ENCODE data around the gene CNPY3.
A peak's percentile ranks its signal among the peaks of the same experiment; 100 is the strongest.
"Not testable (repeated sequence)": the region's sequence is repeated elsewhere in the genome, so short reads cannot be mapped to it uniquely, and the experiment has no call there.

Gene CNPY3

GRCh38 chr6:42915732-42916131, 13.5 kb upstream of the CNPY3 start, which contains the start of gene PTCRA:
Gene PTCRA, plus strand, starts transcription at chr6:42916053. Its CDS starts 17 bp downstream, at chr6:42916070.
- no peak for DNase-seq (ENCODE audit: low read depth in 3 of 3)

DNA sequence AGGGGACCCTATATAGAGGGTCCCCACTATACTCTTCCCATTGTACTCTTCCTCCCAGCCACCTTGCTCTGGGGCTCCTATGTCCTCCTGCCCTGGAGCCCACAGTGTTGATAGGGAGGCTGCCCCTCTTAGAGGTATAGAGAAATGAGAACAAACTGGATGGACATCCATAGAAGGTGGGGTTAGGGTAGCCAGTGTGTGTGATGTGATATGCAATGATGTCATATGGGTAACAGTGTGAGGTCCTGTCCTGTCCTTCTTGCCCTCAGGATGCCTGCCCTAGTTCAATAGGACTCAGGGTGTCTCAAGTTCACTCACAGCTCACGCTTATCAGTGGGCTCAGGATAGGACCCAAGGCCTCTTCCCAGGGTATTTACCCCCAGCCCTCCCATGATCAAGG, 13.0 kb upstream of the CNPY3 start:
- DNase-seq (ENCODE audit: low read depth in 3 of 3) = no peak

DNA sequence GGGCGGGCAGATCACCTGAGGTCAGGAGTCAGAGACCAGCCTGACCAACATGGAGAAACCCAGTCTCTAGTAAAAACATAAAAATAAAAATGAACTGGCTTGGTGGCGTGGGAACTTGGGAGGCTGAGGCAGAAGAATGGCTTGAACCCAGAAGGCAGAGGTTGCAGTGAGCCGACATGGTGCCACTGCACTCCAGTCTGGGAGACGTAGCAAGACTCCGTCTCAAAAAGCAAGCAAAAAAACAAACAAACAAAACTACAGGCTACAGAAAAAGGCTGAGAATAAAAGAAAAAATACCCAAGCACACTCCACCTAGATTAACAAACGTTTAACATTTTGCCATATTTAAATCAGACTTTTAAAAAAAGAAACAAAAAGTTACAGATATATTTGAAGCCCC, 7.5 kb upstream of the CNPY3 start:
- DNase-seq (ENCODE audit: low read depth in 3 of 3) = no peak

- no peak for DNase-seq (ENCODE audit: low read depth in 3 of 3)
Observed at GRCh38 chr6:42923666-42924065, 5.6 kb upstream of the CNPY3 start.

DNA sequence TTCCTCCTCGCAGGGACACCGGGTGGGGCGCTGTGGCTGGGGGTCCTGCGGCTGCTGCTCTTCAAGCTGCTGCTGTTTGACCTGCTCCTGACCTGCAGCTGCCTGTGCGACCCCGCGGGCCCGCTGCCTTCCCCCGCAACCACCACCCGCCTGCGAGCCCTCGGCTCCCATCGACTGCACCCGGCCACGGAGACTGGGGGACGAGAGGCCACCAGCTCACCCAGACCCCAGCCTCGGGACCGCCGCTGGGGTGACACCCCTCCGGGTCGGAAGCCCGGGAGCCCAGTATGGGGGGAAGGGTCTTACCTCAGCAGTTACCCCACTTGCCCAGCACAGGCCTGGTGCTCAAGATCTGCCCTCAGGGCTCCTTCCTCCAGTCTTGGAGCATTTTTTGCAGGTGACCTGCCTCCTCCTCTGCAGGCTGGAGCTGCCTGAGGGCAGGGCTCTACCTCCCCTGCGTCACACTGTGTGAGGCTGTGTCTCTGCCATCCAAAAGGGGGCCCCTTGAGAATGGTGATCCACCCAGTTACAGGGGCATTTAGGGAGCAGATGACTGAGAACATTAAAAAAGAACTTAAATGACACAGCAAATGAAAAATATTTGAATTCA, 3.9 kb upstream of the CNPY3 start:
- no peak for DNase-seq (ENCODE audit: low read depth in 3 of 3)

DNA sequence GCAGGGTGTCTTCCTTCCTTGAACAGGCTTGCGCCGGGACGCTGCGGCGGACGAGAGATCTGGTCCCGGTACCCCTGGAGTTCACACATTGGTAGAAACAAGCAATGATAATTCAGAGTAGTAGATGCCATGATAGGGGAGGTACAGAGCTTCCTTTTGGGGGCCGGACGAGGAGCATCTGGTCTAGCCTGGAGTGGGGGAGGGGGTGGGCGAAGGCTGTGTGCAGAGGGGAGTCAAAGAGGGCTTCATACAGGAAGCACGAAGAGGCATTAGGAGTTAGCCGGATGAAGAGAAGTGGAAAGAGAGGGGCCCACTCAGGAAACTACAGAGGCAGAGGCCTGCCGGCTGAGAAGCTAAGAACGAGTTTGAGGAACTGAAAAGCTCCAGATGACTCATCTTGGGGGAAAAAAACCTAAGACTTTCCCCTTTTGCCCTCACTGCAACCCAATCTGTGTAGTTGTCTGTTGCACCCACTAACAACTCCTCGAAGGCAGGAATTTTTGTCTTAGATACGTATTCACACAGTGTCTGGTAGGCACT, 611 bp downstream of the CNPY3 start:
- DNase-seq (ENCODE audit: low read depth in 3 of 3) = peak; percentile 36 to 63 (median 42)

DNA sequence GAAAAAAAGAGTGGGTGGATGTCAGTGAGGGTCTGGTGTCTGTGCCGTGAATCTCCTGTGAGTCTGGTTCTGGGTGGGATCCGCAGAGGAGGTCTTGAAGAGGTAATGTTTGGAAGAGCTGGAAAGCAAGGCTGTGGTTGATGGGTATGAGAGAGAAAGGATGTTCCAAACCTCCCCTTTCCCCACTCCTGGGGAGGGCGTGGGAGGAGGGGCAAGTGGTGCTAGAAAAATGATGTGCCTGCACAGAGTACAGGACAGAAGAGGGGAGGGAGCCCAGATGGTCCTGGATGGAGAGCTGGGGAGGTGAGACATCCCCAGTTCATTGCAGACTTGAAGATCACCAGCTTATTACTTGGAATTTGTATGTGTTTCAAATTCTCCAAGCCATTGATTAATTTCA, 3.1 kb downstream of the CNPY3 start:
- no peak for DNase-seq (ENCODE audit: low read depth in 3 of 3)

DNA sequence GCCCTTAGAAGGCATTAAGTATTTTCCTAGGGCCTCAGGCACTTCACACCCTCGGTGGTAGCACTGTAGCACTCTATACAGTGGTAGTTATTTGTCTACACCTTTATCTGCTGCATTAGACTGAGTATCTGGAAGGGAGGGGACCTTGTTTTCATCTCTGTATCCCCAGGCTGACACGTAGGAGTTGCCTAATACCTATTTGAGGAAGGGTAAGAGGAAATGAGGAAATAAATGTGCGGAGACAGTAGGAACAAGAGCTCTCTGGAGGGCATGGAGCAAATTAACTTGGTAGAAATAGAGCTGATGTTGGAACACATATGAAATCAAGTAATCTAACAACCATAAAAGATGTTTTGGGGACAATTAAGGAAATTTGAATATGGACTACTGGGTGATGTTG, 3.9 kb downstream of the CNPY3 start:
- no peak for DNase-seq (ENCODE audit: low read depth in 3 of 3)

DNA sequence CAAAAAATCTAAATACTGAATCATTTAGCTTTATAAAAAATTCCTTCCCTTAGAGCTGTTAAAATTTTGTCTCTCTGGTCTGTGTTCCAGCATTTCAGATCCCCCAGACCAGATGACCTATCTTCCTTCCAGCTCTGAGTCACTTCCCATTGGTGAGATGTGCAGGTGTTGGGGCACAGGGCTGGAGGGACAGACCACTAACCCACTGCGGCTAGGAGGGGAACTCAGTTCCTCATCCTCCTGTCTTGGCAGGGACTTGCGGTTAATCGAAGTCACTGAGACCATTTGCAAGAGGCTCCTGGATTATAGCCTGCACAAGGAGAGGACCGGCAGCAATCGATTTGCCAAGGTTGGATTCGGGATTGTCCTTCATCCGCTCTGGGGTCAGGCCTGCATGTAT, 6.0 kb downstream of the CNPY3 start:
- DNase-seq (ENCODE audit: low read depth in 3 of 3) = no peak

DNA sequence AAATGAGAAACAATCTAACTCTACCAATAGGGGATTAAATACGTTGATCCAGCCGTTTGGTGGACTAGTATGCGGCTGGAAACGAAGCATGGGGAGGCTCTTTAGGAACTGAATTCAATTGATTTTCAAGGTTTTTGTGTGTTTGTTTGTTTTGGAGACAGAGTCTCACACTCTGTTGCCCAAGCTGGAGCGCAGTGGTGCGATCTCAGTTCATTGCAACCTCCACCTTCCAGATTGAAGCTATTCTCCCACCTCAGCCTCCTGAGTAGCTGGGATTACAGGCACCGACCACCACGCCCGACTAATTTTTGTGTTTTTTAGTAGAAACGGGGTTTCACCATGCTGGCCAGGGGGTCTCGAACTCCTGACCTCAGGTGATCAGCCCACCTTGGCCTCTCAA, 7.1 kb downstream of the CNPY3 start:
- no peak for DNase-seq (ENCODE audit: low read depth in 3 of 3)

- no peak for DNase-seq (ENCODE audit: low read depth in 3 of 3)
Observed at GRCh38 chr6:42937548-42938427, 8.5 kb downstream of the CNPY3 start.

DNA sequence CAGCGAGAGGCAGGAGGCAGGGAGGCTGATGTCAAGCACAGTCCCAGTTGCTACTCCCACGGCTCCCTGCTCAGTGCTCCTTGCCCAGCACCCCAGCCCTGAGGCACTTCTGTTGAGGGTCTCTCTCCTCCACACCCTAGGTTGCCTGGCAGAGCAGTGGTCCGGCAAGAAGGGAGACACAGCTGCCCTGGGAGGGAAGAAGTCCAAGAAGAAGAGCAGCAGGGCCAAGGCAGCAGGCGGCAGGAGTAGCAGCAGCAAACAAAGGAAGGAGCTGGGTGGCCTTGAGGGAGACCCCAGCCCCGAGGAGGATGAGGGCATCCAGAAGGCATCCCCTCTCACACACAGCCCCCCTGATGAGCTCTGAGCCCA, 9.1 kb downstream of the CNPY3 start:
- no peak for DNase-seq (ENCODE audit: low read depth in 3 of 3)

DNA sequence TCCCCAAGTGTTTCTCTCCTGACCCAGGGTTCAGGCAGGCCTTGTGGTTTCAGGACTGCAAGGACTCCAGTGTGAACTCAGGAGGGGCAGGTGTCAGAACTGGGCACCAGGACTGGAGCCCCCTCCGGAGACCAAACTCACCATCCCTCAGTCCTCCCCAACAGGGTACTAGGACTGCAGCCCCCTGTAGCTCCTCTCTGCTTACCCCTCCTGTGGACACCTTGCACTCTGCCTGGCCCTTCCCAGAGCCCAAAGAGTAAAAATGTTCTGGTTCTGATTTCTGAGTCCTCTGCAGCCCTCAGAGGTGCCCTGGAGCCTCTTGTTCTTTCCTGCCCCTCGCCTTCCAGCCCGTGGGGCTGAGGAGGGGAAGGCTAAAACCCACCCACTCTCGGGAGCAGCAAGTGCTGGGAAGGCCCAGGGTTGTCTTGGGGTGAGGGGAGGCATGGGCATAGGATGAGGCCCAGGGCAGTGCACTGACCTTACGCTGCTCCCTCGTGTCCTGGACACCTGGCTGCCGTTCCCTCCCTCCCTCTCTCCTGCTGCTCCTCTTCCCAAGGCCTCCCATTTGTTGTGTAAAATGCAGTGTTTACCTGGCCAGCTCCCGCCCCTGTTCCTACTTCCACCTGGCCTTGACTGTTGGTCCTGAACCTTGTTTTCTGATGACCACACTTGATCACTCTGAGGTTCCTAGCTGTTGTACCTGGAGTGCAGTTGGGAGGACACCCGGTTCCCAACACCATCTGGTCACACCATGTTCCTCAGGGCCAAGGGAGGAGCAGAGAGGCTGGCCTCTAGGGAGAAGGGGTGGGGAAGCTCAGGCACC, 9.9 kb downstream of the CNPY3 start:
- no peak for DNase-seq (ENCODE audit: low read depth in 3 of 3)

- no peak for DNase-seq (ENCODE audit: low read depth in 3 of 3)
Observed at GRCh38 chr6:42939810-42940167, 10.5 kb downstream of the CNPY3 start.

GRCh38 chr6:42940493-42941045, 11.3 kb downstream of the CNPY3 start:
- no peak for DNase-seq (ENCODE audit: low read depth in 3 of 3)

GRCh38 chr6:42941356-42941755, 12.1 kb downstream of the CNPY3 start:
- DNase-seq (ENCODE audit: low read depth in 3 of 3) = not testable (repeated sequence)

DNA sequence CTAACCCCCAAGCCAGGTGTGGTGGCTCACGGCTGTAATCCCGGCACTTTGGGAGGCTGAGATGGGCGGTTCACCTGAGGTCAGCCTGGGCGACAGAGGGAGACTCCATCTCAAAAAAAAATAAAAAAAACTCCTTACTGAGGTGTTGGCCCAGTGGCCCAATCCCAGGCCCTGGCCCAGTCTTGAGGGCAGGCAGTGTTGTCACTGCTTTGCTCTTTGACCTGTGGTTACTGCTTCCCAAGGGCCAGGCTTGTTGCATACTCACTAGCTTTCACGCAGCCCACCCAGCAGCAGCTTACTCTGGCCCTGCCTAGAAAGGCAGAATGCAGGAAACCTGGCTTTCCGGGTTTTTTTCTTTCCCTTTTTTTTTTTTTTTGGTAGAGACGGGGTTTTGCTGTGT, 13.2 kb downstream of the CNPY3 start:
- DNase-seq (ENCODE audit: low read depth in 3 of 3) = no peak

DNA sequence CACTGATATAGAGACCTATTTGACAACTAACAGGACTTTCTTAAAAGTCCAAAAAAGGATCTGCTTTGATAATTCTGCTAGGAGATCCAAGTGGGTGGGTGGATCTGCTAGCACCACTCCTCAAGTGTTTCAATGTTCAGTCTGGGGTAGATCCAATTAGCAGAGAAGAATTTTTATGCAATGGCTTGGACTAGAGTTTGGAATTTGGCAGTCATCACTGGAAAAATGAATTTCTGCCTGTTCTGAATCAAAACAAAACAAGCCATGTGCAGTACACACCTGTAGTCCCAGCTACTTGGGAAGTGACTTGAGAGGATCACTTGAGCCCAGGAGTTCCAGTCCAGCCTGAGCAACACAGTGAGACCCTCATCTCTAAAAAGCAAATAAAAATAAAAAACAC, 18.7 kb downstream of the CNPY3 start:
- DNase-seq (ENCODE audit: low read depth in 3 of 3) = no peak

DNA sequence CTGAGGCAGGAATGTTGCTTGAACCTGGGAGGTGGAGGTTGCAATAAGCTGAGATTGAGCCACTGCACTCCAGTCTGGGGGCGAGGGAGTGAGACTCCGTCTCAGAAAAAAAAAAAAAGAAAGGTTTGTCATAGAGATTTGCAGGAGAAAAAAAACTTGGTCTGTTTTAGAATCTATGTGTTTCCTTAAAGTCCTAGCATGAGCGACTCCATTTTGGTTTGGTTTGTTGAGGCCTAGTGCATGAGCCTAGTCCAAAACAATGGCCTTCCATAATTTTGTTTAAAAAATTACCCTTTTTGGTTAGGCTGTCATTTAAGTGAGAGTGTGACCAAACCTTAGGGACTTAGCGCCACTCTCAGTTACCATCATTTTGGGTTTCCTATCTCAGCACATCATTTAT, 23.1 kb downstream of the CNPY3 start:
- DNase-seq (ENCODE audit: low read depth in 3 of 3) = no peak

- DNase-seq (ENCODE audit: low read depth in 3 of 3) = not testable (repeated sequence)
Observed at GRCh38 chr6:42954405-42954804, 25.1 kb downstream of the CNPY3 start.

GRCh38 chr6:42958125-42958524, 28.8 kb downstream of the CNPY3 start:
- DNase-seq (ENCODE audit: low read depth in 3 of 3) = no peak

DNA sequence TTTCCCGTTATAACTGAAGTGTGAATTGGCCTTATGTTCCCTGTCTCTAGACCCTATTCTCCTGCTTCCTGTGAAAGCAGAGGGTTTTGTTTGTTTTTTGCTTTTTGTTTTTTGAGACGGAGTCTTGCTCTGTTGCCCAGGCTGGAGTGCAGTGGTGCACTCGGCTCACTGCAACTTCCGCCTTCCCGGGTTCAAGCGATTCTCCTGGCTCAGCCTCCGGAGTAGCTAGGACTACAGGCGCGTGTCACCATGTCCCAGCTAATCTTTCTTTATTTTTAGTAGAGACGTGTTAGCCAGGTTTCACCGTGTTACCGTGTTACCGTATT, 30.6 kb downstream of the CNPY3 start:
- DNase-seq (ENCODE audit: low read depth in 3 of 3) = no peak

All from stimulated activated CD4-positive, alpha-beta T cell treated with anti-CD3 and anti-CD28 coated beads, TNF-alpha, amount 100 ng/mL, for 24 hours (primary cell).